Measurements from ENCODE around the gene CES4A.
"Not testable (repeated sequence)": the region's sequence is repeated elsewhere in the genome, so short reads cannot be mapped to it uniquely, and the experiment has no call there.

The CES4A gene

DNA sequence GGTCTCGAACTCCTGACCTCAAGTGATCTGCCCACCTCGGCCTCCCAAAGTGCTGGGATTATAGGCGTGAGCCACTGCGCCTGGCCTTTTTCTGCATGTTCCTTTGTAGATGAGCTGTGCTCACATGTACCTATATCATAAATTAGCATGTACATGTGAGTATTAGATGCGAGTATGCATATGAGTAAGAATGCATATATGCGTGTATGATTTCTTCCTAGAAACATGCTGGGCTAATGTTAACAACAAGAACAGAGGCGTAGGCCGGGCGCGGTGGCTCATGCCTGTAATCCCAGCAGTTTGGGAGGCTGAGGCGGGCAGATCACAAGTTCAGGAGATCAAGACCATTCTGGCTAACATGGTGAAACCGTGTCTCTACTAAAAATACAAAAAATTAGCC is 5.2 kb downstream of the CES4A start:
- DNase-seq = not testable (repeated sequence)

GRCh38 chr16:66996324-66996982 is 8.1 kb downstream of the CES4A start:
- DNase-seq = no peak

DNA sequence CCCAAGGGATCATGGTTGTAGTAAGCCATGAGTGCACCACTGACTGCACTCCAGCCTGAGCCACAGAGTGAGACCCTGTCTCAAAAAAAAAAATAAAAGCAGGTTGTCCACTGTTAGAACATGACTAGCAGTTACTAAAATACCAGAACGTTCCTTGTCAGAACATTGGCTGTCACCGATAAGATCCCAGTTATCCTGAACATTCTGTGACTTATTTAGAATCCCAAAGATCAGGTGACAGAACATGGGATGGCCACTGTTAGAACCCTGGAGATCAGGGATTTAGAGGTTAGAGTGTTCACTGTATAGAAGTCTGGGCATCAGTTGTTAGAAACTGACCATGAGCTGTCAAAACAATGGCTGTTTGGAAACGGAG is 8.6 kb downstream of the CES4A start:
- DNase-seq = no peak

- DNase-seq = peak; percentile 26 to 88
Observed at GRCh38 chr16:67000384-67001351, 12.3 kb downstream of the CES4A start.

DNA sequence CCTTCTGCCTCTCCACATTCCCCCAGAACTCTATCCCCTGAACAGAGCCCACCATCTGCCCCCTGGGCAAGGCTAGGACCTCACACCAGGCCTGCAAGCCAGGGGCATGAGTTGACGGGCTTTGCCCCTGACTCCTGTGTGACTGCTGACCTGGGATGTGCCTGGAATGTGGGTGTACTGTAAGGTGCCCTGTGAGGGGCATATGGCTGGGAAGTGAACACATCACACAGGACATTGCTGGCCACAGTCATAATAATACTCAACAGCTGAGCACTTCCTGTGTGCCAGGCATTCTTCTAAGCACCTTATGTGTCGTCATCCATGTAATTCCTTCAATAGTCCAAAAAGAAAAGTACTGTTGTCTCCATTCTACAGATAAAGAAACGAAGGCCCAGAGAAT is 13.3 kb downstream of the CES4A start:
- DNase-seq = no peak

DNA sequence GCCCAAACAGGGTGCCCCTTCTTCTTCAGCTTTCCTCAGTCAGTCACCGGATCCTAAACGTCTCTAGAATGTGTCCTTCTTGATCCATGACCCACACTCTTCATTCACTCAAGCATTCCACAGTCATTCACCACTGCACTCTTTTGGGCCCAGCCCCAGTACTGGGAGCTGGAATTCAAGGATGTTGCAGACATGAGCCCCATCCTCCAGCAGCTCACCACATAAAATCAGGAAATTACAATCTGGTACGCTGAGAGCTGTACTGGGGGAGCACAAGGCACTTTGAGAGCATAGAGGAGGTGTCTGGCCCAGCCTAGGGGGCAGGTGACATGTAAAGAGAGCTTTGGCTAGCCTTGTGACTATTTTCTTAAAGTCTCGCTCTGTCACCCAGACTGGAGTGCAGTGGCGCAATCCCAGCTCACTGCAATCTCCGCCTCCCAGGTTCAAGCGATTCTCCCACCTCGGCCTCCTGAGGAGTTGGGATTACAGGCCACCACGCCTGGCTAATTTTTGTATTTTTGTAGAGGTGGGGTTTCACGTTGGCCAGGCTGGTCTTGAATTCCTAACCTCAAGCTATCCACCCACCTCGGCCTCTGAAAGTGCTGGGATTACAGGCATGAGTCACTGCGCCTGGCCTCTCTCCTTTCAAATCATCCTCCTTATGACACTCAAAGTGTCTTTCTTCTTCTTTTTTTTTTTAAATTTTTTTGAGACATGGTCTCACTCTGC is 18.7 kb downstream of the CES4A start:
- DNase-seq = no peak

DNA sequence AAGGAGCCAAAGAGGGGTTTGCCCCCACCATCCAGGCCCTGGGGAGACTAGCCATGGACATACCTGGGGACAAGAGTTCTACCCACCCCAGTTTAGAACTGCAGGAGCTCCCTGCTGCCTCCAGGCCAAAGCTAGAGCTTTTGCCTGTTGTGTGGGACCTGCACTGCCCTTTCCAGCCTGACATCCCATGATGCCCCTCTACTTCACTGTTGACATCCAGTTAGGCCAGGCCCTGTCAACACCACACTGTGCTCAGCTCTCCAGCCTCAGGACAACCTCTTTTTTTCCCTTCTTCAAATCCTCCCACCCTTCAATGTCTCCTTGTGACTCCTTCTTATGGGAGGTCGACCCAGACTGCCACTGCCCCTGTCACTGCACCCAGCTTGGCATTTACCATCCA is 20.8 kb downstream of the CES4A start:
- no peak for DNase-seq

- DNase-seq = no peak
Observed at GRCh38 chr16:67011274-67011673, 22.9 kb downstream of the CES4A start.

GRCh38 chr16:67013233-67013822 is 24.9 kb downstream of the CES4A start:
- peak in 1 of 2 experiments; percentile 36 for DNase-seq

- peak in 1 of 2 experiments; percentile 77 for DNase-seq
Observed at GRCh38 chr16:67013823-67014633, 25.6 kb downstream of the CES4A start.

- peak in 1 of 2 experiments; percentile 17 for DNase-seq
Observed at GRCh38 chr16:67014634-67015312, 26.4 kb downstream of the CES4A start.

DNA sequence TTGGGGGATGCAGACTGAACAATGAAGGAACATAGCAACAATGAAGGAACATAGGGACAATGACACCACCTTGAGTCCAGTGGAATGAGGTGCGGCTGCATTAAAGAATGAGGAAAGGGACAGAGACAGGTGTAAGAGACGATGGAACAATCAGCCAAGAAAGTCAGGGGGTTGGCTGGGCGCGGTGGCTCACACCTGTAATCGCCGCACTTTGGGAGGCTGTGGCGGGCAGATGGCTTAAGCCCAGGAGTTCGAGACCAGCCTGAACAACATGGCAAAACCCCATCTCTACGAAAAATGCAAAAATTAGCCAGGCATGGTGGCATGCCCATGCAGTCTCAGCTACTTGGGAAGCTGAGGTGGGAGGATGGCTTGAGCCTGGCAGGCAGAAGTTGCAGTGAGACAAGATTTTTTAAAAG is 26.9 kb downstream of the CES4A start:
- peak in 1 of 2 experiments; percentile 17 for DNase-seq

DNA sequence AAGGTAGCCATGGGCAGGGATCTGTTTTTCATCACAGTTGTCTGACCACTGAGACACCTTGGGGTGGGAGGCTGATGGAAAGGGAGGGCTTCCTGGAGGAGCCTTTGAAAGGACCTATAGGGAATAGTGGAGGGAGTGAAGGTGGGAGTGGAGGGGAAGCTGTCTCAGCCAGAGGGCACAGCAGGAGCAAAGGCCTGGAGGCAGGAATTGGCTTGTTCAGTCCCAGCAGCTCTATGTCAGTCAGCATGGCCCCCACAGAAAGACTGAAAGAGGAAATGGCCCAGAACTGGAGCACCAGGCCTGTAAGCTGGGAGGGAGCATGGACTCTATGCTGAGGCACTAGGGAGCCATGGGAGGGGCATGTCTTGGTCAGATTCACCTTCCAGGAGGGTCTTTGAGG is 27.8 kb downstream of the CES4A start:
- DNase-seq = no peak

- no peak for DNase-seq
Observed at GRCh38 chr16:67016681-67017420, 28.5 kb downstream of the CES4A start.

GRCh38 chr16:67017421-67017750 is 29.0 kb downstream of the CES4A start:
- no peak for DNase-seq

- peak; percentile 85 to 90 for DNase-seq
Observed at GRCh38 chr16:67017810-67018488, 29.6 kb downstream of the CES4A start.

GRCh38 chr16:67019171-67019570 is 30.8 kb downstream of the CES4A start:
- DNase-seq = no peak

DNA sequence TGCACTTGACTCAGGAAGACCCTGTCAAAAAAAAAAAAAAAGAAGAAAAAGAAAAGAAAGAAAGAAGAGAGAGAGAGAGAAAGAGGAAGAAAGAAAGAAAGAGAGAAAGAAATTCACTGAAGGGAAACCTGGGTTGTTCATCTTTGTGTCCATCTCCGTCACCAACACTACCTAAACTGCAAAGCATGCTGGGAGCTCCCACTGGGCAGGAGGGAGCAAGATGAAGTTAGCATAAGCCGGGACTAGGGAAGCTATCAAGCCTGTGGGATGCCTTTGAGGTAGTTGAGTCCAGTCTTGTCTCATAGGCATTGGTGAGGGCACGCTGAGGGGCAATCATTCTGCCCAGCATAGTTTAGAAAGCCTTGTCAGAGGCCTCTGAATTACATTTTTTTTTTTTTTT is 32.9 kb downstream of the CES4A start:
- DNase-seq = no peak

GRCh38 chr16:67022531-67023214 is 34.3 kb downstream of the CES4A start:
- DNase-seq = no peak

- DNase-seq = no peak
Observed at GRCh38 chr16:67023689-67024088, 35.3 kb downstream of the CES4A start.
